GM20000 (cell line): ENCODE results near the gene RBBP8NL.

Experiments
- DNase-seq: peaks from one replicate; pipeline ENCODE4 v3.0.0; 2012; ENCODE audit warnings: low spot score
- CTCF ChIP-seq: IDR thresholded peaks from 2 replicates; pipeline ENCODE4 v1.5.1; 2012; ENCODE audit warnings: mild to moderate bottlenecking, control low read depth; ENCODE audit errors: extremely low read depth, missing control alignments

RBBP8NL gene

DNA sequence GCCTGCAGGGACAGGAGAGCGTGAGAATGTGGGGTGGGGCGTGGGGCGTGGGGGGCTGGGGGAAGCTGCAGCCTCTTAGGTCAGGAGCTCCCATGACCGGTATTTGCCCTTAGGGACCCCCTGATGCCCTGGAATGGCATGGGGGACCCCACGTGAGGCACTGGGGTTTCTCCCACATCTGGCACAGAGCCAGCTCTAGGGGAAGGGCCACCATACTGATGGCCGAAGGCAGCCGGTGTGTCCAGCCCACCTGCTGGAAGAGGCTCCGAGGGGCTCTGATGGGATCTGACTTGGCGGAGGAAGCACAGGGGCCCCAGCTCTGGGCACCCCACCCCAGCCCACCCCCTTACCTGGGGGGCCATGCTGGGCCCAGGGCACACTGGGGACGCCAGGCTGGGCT is 37.7 kb upstream of the RBBP8NL start:
- no peak for DNase-seq
- no peak for TF ChIP-seq CTCF

DNA sequence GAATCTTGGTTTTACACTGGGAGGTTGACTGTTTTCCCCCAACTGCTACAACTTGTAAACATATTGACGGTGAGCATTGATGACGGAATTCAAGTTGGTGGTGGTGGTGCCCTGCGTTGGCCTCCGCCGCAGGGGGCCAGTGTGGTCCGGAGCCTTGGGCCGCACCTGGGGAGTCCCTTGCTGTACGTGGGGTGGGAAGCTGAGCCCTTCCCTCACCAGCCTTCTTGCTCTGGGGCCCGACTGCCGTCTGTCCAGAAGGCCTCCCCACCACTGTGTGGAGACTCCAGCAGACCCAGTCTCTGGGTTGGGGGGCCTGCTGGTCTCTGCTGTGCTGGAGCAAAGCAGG is 37.1 kb upstream of the RBBP8NL start:
- TF ChIP-seq CTCF: no peak
- no peak for DNase-seq

- DNase-seq: no peak
- TF ChIP-seq CTCF: no peak
Measured at GRCh38 chr20:62463651-62464424, 36.5 kb upstream of the RBBP8NL start.

DNA sequence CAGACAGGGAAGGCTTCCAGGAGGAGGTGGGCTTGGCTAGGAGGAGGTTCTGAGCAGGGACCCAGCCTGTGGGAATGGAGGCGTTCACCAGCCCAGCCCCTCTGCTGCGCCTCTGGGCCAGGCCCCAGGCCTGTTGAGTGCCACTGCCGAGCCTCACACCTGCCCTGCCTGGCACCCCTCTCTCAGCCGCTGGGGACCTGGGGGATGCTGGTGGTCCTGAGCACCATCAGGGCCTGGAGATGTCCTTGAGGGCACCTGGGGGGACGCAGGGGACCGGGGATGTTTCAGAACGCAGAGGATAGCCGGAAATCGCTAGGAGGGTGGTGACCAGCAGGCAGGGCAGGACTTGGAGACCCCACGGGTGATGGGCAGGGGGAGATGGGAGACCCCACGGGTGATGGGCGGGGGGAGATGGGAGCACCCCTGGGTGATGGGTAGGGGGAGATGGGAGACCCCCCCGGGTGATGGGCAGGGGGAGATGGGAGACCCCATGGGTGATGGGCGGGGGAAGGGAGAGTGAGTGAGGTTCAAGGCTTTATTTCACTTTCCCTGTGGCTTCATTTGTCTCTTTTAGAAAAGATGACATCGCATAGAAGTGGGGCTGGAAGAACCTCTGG is 35.7 kb upstream of the RBBP8NL start:
- no peak for TF ChIP-seq CTCF
- DNase-seq: no peak

GRCh38 chr20:62461834-62462233 is 34.5 kb upstream of the RBBP8NL start:
- no peak for TF ChIP-seq CTCF
- DNase-seq: no peak

GRCh38 chr20:62461157-62461556 is 33.8 kb upstream of the RBBP8NL start:
- no peak for DNase-seq
- TF ChIP-seq CTCF: no peak

DNA sequence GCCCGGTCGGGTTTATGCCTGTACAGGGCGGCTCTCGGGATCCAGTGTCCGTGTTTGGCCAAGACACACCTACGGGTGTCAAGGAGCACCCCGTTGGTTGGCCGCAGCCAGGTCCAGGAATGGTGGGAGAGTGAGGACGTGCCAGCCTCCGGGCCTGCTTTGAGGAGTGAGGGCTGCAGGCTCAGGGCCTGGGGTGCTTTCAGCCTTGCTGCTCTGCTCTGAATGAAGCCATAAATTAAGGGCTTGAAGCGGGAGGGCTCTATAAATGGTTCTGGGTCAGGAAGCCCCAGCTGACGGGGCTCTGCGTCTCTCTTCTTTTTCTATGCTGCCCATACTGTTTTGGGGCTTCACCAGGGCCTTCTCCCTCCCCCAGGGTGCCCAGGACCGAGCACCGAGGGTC is 33.3 kb upstream of the RBBP8NL start:
- no peak for TF ChIP-seq CTCF
- no peak for DNase-seq
